ENCODE results near the gene CC2D2B.

- no peak for TF ChIP-seq POLR2AphosphoS5 (IDR thresholded peaks at IDR 0.05; ENCODE audit: low read depth, low read length)
- 0 out of 2 replicates have a peak, but pooled peaks have one; percentile 4 for TF ChIP-seq CTCF (IDR thresholded peaks at IDR 0.05)
- TF ChIP-seq SIN3A (IDR thresholded peaks at IDR 0.05; ENCODE audit: borderline replicate concordance, insufficient read depth, low read depth, low read length) = no peak
- no peak for TF ChIP-seq TCF7L2 (IDR thresholded peaks at IDR 0.05; ENCODE audit: low read depth, low read length)
- no peak for TF ChIP-seq REST (IDR thresholded peaks at IDR 0.05; ENCODE audit: insufficient read depth in 1 of 2, low read depth in 2 of 2, low read length in 1 of 2)
Measured at GRCh38 chr10:95925033-95925432, 17.3 kb downstream of the CC2D2B start.

Data from Panc1 (cell line).